Stimulated activated CD4-positive, alpha-beta T cell treated with anti-CD3 and anti-CD28 coated beads, TNF-alpha, amount 100 ng/mL, for 1 hour (primary cell): ENCODE measurements around the gene OR1F1.
"Not testable (repeated sequence)": the region's sequence is repeated elsewhere in the genome, so short reads cannot be mapped to it uniquely, and the experiment has no call there.

Experiments
- DNase-seq, 3 donors: peaks; one replicate each; pipeline ENCODE4 v3.0.0-alpha.2; 2020; ENCODE audit warnings: low read depth in 3 of 3, low spot score in 1 of 3

Gene OR1F1

DNA sequence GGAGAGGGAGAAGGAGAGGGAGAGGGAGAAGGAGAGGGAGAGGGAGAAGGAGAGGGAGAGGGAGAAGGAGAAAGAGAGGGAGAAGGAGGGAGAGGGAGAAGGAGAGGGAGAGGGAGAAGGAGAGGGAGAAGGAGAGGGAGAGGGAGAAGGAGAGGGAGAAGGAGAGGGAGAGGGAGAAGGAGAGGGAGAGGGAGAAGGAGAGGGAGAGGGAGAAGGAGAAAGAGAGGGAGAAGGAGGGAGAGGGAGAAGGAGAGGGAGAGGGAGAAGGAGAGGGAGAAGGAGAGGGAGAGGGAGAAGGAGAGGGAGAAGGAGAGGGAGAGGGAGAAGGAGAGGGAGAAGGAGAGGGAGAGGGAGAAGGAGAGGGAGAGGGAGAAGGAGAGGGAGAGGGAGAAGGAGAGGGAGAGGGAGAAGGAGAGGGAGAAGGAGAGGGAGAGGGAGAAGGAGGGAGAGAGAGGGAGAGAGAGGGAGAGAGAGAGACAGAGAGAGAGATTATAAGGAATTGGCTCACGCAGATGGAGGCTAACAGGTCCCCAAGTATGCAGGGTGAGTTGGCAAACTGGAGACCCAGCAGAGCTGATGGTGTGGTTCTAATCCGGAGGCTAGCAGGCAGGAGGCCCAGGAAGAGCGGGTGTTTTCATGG, 9.8 kb downstream of the OR1F1 start:
- not testable (repeated sequence) for DNase-seq

DNA sequence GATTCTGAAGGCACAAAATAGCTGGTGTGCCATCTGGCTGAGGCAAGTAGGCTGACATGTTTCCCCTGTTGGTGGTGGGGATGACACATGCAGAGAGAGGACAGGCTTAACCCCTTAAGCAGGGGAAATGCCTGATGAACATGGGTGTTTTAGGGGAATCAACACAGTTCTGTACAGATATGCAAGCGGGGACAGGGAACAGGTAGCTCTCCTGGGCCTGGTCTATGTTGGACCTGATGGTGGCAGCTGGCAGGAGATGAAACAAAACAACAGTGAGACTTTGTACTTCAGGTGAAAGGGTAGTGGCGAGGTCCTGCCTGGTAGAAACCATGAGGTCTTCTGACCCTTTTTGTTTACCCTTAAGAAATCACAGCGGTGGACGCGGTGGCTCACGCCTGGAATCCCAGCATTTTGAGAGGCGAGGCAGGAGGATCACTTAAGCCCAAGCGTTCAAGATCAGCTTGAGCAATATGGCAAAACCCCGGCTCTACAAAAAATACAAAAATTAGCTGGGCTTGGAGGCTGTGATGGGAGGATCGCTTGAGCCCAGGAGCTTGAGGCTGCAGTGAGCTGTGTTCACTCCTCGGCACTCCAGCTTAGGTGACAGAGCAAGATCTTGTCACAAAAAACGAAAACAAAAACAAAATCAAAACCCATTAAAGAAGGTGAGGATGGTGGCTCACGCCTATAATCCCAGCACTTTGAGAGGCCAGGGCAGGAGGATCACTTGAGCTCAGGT, 10.5 kb downstream of the OR1F1 start:
- DNase-seq, result no peak

DNA sequence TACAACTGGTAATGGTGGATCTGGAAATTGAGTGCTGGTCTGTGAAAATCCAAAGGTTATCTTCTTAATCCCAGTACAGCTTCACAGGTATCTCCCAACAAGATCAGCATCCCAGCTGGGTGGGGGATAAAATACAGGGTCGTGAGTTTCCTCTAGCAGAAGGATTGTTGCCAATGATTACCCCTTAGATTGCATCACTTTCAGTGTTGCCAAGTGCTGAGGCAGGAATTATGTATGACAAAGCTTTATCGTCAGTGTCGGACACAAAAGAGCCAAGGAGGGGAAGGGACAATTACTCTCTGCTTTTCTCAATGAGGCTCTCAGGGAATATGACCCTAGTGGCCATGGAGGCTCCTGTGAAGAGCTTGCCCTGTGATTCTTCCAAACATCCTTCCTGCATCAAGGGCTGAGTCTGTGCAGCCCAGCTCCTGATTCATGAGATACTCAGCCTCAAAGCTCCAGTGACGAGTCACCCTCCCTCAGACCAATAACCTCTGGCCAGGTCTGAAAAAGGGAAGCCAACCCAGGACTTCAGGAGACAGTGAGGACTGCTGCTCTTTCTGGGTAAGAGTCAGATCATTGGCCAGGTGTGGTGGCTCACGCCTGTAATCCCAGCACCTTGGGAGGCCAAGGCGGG, 15.0 kb downstream of the OR1F1 start:
- DNase-seq, result no peak

DNA sequence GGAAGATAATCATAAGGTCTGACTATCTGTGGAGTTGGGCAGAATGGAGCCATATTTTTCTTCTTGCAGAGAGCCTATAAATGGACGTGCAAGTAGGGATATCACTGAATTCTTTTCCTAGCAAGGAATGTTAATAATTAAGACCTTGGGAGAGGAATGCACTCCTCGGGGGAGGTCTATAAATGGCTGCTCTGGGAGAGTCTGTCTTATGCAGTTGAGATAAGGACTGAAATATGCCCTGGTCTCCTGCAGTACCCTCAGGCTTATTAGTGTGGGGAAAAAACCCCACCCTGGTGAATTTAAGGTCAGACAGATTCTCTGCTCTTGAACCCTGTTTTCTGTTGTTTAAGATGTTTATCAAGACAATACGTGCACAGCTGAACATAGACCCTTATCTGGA, 17.9 kb downstream of the OR1F1 start:
- not testable (repeated sequence) for DNase-seq

DNA sequence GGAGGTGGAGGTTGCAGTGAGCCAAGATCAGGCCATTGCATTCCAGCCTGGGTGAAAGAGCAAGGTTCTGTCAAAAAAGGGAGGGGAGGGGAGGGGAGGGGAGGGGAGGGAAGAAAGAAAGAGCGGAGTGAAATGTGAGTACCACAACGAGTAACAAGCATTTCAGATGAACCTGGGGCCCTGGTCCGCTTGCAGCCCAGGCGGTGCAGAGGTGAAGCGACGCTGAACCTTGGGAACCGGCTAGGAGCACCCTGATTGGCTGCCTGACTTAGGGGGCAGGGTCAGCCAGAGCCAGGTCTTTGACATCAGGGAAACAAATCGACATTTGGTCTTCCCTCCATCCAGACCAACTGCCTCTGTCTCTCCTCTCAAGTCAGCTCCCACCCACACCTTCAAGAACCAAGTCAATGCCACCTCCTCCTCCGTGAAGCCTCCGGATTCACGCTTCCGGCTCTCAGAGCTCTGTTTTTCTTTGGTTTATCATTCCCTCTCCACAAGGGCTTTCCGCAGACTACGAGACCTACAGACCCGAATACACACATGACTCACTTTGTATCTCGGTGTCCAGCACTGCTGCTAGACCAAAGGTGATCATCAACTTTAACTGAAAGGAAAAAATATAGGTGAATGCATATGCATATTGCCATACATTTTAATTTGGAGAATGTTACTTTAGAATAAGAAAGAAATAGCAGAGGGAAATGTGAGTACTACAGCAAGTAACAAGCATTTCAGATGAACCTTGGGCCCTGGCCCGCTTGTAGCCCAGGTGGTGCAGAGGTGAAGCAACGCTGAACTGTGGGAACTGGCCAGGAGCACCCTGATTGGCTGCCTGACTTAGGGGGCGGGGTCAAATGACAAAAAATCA, 19.3 kb downstream of the OR1F1 start:
- no peak for DNase-seq

DNA sequence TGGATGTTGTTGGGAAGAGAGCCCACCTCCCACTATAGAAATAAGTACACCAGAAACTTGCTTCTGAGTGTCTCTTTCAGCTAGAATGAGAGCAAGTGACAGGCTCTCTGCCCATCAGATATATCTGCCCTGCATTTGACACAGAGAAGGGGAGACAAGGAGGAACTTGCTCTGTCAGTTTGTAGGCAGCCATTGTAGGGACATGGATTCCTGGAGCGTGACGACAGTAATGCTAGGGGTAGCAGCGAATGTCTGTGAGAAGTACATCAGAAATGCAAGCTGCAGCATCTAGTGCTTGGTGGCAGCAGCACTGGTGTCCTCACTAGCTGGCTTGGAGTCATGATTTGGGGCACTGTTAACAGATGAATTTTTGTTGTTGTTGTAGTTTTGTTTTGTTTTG, 24.0 kb downstream of the OR1F1 start:
- DNase-seq, result no peak

DNA sequence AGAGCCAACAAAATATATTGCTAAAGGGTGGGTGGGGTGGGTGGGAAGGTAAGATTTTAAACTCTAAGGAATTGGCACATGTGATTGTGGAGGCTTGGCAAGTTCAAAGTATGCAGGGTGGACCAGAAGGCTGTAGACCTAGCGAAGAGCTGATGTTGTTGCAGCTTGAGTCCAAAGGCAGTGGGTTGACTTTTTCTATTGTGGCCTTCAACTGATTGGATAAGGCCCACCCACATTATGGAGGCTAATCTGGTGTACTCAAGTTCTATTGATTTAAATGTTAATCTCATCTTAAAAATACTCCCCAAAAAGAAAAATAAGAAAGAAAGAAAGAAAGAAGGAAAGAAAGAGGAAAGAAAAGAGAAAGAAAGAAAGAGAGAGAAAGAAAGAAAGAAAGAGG, 24.6 kb downstream of the OR1F1 start:
- DNase-seq, result no peak

DNA sequence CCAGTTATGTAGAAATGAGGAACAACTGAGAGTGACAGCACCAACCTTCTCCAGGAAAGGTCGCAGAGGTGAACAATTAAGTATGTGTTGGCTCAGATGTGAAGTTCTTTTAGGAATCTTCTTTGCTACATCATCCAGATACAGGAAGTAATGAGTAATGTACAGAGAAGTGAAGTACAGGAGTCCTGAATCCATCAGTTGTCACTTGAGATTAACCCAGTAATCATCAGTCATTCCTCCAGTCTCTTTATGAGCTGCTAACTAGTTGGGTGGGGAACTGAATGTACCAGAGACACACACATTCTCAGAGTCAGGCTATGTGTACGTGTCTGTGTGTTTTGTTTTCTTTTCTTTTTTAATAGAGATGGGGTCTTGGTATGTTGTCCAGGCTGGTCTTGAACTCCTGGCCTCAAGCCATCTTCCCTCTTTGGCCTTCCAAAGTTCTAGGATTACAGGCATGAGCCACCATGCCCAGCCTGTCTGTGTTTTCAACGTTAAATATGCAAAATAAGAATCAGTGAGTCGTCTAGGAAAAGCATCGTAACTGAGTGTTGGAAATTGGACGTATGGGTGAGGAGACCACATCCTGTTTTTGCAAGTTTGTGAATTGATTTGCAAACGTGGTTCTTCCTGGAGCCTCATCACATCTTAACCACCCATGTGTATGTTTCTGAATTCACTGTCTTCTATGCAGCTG, 27.0 kb downstream of the OR1F1 start:
- peak in 1 of 3 donors; percentile 9 for DNase-seq

DNA sequence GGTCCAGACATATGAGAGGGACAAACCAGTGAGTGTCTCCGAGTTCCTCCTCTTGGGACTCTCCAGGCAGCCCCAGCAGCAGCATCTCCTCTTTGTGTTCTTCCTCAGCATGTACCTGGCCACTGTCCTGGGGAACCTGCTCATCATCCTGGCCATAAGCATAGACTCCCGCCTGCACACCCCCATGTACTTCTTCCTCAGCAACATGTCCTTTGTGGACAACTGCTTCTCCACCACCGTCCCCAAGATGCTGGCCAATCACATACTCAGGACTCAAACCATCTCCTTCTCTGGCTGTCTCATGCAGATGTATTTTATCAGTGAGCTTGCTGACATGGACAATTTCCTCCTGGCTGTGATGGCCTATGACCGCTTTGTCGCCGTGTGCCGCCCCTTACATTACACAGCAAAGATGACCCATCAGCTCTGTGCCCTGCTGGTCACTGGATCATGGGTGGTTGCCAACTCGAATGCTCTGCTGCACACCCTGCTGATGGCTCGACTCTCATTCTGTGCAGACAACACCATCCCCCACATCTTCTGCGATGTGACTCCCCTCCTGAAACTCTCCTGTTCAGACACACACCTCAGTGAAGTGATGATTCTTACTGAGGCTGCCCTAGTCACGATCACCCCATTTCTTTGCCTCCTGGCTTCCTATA, 27.7 kb downstream of the OR1F1 start:
- DNase-seq, result no peak

DNA sequence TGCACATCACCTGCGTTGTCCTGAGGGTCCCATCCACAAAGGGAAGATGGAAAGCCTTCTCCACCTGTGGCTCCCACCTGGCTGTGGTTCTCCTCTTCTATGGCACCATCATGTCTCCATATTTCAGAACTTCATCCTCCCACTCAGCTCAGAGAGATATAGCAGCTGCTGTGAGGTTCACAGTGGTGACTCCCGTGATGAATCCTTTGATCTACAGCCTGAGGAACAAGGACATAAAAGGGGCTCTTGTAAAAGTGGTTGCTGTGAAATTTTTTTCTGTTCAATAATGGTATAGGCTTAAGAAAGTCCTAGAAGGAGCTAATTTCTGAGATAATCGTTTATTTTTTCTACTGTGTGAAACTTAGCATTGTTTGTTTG, 28.2 kb downstream of the OR1F1 start:
- DNase-seq, result no peak

DNA sequence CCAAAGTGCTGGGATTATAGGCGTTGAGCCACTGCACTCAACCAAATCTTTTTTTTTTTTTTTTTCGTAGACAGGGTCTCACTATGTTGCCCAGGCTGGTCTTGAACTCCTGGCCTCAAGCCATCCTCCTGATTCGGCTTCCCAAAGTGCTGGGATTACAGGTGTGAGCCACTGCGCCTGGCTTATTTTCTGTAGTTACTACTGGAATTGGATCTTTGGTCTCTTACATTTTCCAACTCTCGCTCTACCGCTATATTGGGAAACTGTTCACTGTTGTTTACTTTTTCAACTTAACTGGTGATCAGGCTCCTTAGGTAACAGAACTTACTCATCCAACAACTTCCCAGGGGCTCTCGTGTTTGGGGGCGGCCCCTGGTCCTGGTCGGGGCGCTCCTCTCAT, 32.8 kb downstream of the OR1F1 start:
- no peak for DNase-seq

DNA sequence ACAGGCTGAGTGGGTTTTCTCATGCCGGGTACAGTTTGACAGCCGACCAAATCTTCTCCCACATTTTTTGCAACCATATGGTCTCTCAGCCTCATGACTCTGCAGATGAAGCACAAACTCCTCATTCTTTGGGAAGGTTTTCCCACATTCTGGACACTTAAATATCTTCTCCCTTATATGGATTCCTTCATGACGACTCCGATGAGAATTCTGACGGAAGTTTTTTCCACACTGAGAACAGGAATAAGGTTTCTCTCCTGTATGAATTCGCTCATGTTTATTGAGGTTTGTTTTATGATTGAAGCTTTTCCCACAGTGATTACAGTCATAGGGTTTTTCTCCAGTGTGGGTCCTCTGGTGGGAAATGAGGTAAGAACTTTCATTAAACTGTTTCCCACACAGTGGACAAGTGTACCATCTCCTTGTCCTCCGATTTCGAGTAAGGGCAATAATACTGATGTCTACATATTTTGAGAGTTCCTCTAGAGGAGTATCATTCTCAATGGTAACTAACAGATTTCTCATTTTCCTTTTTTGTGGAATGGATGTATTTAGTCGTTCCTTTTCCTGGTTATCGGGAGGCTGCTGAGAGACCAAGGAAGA, 36.0 kb downstream of the OR1F1 start:
- no peak for DNase-seq

DNA sequence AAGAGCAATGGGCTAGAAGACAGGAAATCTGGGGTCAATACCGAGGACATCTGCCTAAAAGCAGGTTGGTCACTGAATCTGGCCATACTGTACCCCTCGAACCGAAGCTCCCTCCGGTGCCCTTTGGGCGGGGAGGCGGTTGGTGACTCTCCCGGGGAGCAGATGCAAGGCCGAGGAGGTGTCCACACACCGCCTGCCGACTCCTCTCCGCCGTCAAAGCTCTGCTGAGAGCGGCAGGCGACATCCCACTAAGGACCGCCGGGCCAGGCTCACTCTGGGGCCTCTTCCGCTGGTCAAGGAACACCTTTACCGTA, 46.5 kb downstream of the OR1F1 start:
- DNase-seq, result no peak

DNA sequence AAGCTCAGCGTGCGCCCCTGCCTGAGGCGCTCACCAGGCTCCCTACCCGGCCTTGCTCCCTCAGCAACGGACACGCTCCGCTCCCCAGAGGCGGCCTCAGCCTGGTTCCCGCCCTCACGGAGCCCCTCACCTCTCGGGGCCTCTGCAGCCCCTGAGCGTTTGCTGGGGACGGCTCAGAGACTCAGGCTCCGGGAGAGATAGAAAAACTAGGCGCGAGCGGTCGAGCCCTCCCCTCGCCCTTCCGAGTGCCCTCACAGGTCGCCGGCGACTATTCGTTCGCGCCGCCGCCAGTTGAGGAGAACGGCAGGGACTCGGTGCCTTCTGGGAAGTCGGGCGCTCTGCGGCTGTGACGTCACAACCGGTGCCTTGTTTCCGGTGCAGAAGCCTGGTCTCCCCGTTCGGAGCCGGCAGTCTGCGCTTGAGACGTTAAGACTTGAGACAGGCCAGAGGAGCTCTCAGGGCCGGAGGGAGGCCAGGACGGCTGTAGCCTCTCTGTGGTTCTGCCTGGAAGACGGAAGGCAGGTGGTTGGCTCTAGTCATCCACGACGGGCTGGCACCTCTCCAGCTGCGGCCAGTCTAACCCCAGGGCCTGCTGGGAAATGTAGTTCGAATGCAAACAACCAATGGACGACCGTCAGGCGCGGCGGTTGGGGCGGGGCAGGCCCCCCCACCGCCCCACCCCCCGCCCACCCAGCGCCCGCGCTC, 47.0 kb downstream of the OR1F1 start, which contains the start of gene ZNF200:
Gene ZNF200, minus strand, starts transcription at position 302 of the 705 bp plus-strand sequence. CDS start 1,403 bp downstream, outside the sequence.
- peak; percentile 74 to 83 (median 78) for DNase-seq

DNA sequence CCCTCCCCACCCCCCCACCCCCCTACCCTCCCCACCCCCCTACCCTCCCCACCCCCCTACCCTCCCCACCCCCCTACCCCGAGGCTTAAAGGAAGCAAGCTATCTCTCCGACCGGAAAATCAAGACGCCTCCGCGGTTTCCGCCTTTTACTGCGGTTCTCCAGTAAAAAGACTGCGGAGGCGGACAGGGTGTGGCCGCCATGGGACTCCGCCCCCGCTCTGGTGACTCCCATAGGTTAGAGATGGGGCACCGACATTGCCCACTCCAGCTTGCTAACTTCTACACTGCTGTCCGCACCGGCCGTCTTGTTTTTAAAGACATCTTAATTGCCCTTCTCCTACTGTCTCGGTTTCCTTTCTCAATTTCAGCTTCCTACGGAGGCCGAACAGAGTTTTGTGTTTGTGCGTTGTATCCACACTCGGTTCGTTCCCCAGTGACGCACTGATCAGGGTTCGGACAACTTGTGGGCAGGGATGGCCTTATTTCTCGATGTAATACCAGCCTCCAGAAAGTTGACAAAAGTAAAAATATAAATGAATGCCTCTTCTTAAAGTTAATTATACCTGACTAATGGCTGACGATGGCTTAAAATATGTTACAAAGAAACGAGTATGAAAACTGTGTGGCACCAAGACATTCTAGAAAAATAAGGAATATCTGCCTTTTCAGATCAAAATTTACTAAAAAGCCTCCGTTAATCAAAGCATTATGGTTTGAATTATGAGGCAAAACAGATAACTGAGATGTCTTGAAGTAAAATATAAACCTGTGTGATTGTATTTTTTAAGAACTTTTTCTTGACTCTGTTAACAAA, 48.1 kb downstream of the OR1F1 start:
- DNase-seq, result peak in 1 of 3 donors; percentile 11

DNA sequence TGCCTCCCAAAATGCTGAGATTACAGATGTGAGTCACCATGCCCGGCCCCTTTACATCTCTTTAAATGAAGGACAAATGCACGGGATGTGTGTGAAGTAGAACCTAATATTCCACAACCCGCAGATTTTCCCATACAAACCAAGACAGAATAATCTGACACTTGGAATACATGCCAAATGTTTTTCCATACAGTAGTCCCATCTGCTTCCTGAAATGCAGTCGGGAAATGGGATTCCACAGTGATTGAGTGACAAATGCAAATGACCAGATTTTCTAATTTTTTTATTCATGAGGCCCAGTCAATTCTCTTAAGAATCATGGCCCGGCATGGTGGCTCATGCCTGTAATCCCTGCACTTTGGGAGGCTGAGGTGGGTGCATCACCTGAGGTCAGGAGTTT, 53.8 kb downstream of the OR1F1 start:
- DNase-seq, result no peak

DNA sequence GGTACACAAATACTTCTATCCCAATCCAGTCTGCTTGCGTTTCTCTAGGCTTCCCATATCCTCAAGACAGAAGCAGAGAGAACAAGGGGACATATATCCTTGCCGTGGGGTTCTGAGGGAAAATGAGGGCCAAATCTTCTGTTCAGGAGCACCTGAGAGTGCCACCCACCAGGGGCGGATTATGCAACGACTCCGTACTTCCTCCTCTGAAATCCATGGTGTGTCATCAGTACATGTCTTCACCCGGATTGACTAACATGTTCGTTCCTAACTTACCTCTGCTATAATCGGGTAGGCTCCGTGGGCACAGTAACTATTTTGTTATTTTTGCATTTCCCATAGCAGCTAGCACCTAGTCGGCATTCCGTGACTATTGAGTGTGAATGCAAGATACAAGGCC, 54.7 kb downstream of the OR1F1 start:
- no peak for DNase-seq

DNA sequence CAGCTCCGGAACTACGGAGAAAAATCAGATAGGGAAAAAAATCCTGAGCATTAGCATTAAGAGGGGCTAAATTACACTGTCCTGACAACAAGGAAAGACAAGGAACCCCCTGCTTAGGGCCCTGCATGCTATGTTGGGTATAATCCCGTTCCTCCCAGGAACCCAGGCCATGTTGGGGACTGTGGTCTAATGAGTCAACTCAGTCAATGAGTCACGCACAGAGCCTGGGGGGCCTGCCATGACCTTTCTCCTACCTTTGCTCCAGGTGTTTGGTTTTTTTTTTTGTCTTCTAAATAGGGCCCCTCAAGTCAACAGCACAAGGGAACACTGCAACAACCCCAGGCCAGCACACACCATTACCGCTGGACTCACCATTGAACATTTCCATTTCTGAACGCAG, 55.9 kb downstream of the OR1F1 start:
- no peak for DNase-seq

DNA sequence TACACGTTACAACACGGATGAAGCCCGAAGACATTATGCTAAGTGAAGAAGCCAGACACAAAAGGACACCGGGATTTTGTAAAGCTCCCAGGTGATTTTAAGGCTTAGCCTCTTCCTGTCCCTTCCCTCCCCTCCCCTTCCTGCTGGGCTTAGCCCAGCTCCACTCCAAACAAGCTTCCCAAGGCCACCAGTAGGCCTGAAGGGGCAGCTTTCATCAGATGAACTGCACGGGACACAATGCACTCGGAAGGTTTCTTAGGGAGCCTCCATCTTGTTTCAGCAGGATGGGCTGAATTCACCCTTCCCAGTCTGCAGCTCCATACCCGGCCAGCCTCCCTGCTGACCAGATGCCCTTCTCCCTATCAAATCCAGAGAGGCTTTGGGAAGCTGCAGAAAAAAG, 58.0 kb downstream of the OR1F1 start:
- DNase-seq, result no peak
